Thyroid gland (tissue), 4 donors: Measurements from ENCODE around the gene TSR2.

Source experiments
- POLR2A ChIP-seq, 2 donors: fragments of 450-650 bp; IDR thresholded peaks; one replicate each; pipeline ENCODE4 v1.6.1; 2017; ENCODE audit warnings: antibody characterized with exemption in 2 of 2, mild to moderate bottlenecking in 2 of 2, moderate library complexity in 1 of 2
- TF ChIP-seq, protein P1 (sequence below), 6 experiments: fragments of 200-600 bp in 3 of 6; fragments of 450-650 bp in 3 of 6; sonication (generic) in 3 of 6; IDR thresholded peaks; one replicate each; pipeline ENCODE4 v1.5.1; 2016 to 2019; ENCODE audit warnings: antibody characterized with exemption in 6 of 6, mild to moderate bottlenecking in 2 of 6, inconsistent platforms in 1 of 6, moderate library complexity in 1 of 6

- no peak for TF ChIP-seq POLR2A (IDR thresholded peaks at IDR 0.05)
- TF ChIP-seq, protein P1, sequence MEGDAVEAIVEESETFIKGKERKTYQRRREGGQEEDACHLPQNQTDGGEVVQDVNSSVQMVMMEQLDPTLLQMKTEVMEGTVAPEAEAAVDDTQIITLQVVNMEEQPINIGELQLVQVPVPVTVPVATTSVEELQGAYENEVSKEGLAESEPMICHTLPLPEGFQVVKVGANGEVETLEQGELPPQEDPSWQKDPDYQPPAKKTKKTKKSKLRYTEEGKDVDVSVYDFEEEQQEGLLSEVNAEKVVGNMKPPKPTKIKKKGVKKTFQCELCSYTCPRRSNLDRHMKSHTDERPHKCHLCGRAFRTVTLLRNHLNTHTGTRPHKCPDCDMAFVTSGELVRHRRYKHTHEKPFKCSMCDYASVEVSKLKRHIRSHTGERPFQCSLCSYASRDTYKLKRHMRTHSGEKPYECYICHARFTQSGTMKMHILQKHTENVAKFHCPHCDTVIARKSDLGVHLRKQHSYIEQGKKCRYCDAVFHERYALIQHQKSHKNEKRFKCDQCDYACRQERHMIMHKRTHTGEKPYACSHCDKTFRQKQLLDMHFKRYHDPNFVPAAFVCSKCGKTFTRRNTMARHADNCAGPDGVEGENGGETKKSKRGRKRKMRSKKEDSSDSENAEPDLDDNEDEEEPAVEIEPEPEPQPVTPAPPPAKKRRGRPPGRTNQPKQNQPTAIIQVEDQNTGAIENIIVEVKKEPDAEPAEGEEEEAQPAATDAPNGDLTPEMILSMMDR (IDR thresholded peaks at IDR 0.05), result no peak
Observed at GRCh38 chrX:54444752-54445151, 4.5 kb downstream of the TSR2 start.
